VCaP (cell line): ENCODE measurements around the gene NPIPA5.
"Not testable (repeated sequence)": the region's sequence is repeated elsewhere in the genome, so short reads cannot be mapped to it uniquely, and the experiment has no call there.

Experiments used
- H3K27ac ChIP-seq: fragments of 450-650 bp; 2 replicates; pipeline ENCODE4 v1.5.1; 2017

NPIPA5 gene

GRCh38 chr16:15388060-15388459, 10.0 kb upstream of the NPIPA5 start:
- H3K27ac ChIP-seq = not testable (repeated sequence)

GRCh38 chr16:15382810-15383209, 4.7 kb upstream of the NPIPA5 start:
- not testable (repeated sequence) for H3K27ac ChIP-seq

- not testable (repeated sequence) for H3K27ac ChIP-seq
These were observed 20.6 kb downstream of the NPIPA5 start for GRCh38 chr16:15357495-15357894.

GRCh38 chr16:15354846-15355245, 23.2 kb downstream of the NPIPA5 start:
- not testable (repeated sequence) for H3K27ac ChIP-seq

GRCh38 chr16:15352852-15353251, 25.2 kb downstream of the NPIPA5 start:
- H3K27ac ChIP-seq = not testable (repeated sequence)

- not testable (repeated sequence) for H3K27ac ChIP-seq
These were observed 26.3 kb downstream of the NPIPA5 start for GRCh38 chr16:15351745-15352144.

- H3K27ac ChIP-seq = not testable (repeated sequence)
These were observed 26.8 kb downstream of the NPIPA5 start for GRCh38 chr16:15351251-15351650.

- not testable (repeated sequence) for H3K27ac ChIP-seq
These were observed 29.4 kb downstream of the NPIPA5 start for GRCh38 chr16:15348721-15349120.

- H3K27ac ChIP-seq = not testable (repeated sequence)
These were observed 35.8 kb downstream of the NPIPA5 start for GRCh38 chr16:15342337-15342736.

- not testable (repeated sequence) for H3K27ac ChIP-seq
These were observed 39.1 kb downstream of the NPIPA5 start for GRCh38 chr16:15338986-15339385.

- H3K27ac ChIP-seq = not testable (repeated sequence)
These were observed 40.0 kb downstream of the NPIPA5 start for GRCh38 chr16:15337974-15338605.

- not testable (repeated sequence) for H3K27ac ChIP-seq
These were observed 42.5 kb downstream of the NPIPA5 start for GRCh38 chr16:15335609-15336008.

GRCh38 chr16:15333969-15334368, 44.1 kb downstream of the NPIPA5 start:
- H3K27ac ChIP-seq = not testable (repeated sequence)

- H3K27ac ChIP-seq = not testable (repeated sequence)
These were observed 47.1 kb downstream of the NPIPA5 start for GRCh38 chr16:15330978-15331377.

GRCh38 chr16:15324954-15325353, 53.1 kb downstream of the NPIPA5 start:
- H3K27ac ChIP-seq = not testable (repeated sequence)

- not testable (repeated sequence) for H3K27ac ChIP-seq
These were observed 54.7 kb downstream of the NPIPA5 start for GRCh38 chr16:15323373-15323772.

GRCh38 chr16:15321221-15321620, 56.9 kb downstream of the NPIPA5 start:
- not testable (repeated sequence) for H3K27ac ChIP-seq

- not testable (repeated sequence) for H3K27ac ChIP-seq
These were observed 63.5 kb downstream of the NPIPA5 start for GRCh38 chr16:15314562-15314961.
